ENCODE measurements around the gene KLHDC10.
"Not testable (repeated sequence)": the region's sequence is repeated elsewhere in the genome, so short reads cannot be mapped to it uniquely, and the experiment has no call there.

The KLHDC10 gene

GRCh38 chr7:130118801-130119200 lies 48.5 kb downstream of the KLHDC10 start:
- no peak for DNase-seq

- no peak for DNase-seq
Measured at GRCh38 chr7:130123501-130123900, 53.2 kb downstream of the KLHDC10 start.

GRCh38 chr7:130124711-130125110 lies 54.4 kb downstream of the KLHDC10 start:
- no peak for DNase-seq

GRCh38 chr7:130126840-130127239 lies 56.5 kb downstream of the KLHDC10 start:
- not testable (repeated sequence) for DNase-seq

- DNase-seq, result no peak
Measured at GRCh38 chr7:130127404-130127803, 57.1 kb downstream of the KLHDC10 start.

GRCh38 chr7:130127821-130128317 lies 57.5 kb downstream of the KLHDC10 start:
- no peak for DNase-seq

- no peak for DNase-seq
Measured at GRCh38 chr7:130129011-130129411, 58.7 kb downstream of the KLHDC10 start.

- no peak for DNase-seq
Measured at GRCh38 chr7:130131191-130131834, 61.0 kb downstream of the KLHDC10 start.

GRCh38 chr7:130131964-130132875 lies 61.9 kb downstream of the KLHDC10 start:
- no peak for DNase-seq

GRCh38 chr7:130133029-130133782 lies 62.9 kb downstream of the KLHDC10 start:
- no peak for DNase-seq

- DNase-seq, result no peak
Measured at GRCh38 chr7:130134106-130134636, 63.8 kb downstream of the KLHDC10 start.

GRCh38 chr7:130134726-130135125 lies 64.4 kb downstream of the KLHDC10 start:
- DNase-seq, result no peak

- DNase-seq, result no peak
Measured at GRCh38 chr7:130135208-130136205, 65.2 kb downstream of the KLHDC10 start.

- no peak for DNase-seq
Measured at GRCh38 chr7:130136579-130137167, 66.3 kb downstream of the KLHDC10 start.

- no peak for DNase-seq
Measured at GRCh38 chr7:130137207-130137606, 66.9 kb downstream of the KLHDC10 start.

GRCh38 chr7:130139193-130139960 lies 69.0 kb downstream of the KLHDC10 start:
- DNase-seq, result no peak

GRCh38 chr7:130140551-130141160 lies 70.3 kb downstream of the KLHDC10 start:
- DNase-seq, result peak; percentile 55

GRCh38 chr7:130141161-130141883 lies 71.0 kb downstream of the KLHDC10 start:
- peak; percentile 92 for DNase-seq

All from right forelimb (tissue), 1 donor.